Measurements from ENCODE around the gene LRRIQ1. TPM values are rescaled to one million over a fixed set of nuclear protein-coding genes. Genes with fewer than 3 reads are reported as not detected.

Gene LRRIQ1
- total RNA-seq, 1 experiment from 2014 or later: 0.40 TPM

DNA sequence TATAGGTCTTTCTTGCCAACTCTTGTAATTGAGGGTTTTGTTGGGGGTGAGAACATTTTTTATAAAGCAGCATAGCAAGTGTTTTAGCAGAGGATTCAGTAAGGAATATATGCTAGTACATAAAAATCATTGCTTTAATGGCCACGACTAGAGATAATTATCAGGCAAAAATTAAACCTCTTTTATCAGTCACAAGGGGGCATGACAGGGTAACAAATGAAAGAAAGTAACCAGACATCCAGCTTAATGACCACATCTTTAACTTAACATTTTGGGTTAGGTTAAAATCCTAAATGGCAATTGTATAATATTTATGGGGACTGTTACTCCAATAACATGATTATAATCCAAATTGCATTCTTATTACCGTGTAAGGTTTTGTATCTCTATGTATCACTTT, 119.6 kb downstream of the LRRIQ1 start:
- Histone ChIP-seq H3K4me2 (ENCODE audit: low read length) (no peak overlapping the region), H3K9me3 (ENCODE audit: low read length) (no peaks in the 10 kb centered on the region), H4K20me1 (ENCODE audit: low read length) (no peaks in the 10 kb centered on the region), H3K36me3 (ENCODE audit: low read depth, low read length) (no peaks in the 10 kb centered on the region), H3K4me1 (ENCODE audit: insufficient read depth, low read length) (no peaks in the 10 kb centered on the region), H3K9ac (ENCODE audit: low read length) (no peak overlapping the region), H3K9me2 (replicated peaks; ENCODE audit: low read length) (no peaks in the 10 kb centered on the region), H3F3A (ENCODE audit: low read length, unreplicated experiment) (no peaks in the 10 kb centered on the region), H3K27ac (ENCODE audit: low read length) (no peak overlapping the region), H2AFZ (ENCODE audit: low read length) (no peak overlapping the region), H3K4me3 (ENCODE audit: low read length) (no peak overlapping the region), H3K79me2 (ENCODE audit: low read length) (no peaks in the 10 kb centered on the region), H3K27me3 (ENCODE audit: low read length) (no peaks in the 10 kb centered on the region)
- intact Hi-C loops (cut with micrococcal nuclease): loop anchor here (1.0 to 2.0 kb wide), 7 partner anchors 79 to 765 kb away; no protein-coding TSS in a partner anchor
- TF ChIP-seq, protein P1, sequence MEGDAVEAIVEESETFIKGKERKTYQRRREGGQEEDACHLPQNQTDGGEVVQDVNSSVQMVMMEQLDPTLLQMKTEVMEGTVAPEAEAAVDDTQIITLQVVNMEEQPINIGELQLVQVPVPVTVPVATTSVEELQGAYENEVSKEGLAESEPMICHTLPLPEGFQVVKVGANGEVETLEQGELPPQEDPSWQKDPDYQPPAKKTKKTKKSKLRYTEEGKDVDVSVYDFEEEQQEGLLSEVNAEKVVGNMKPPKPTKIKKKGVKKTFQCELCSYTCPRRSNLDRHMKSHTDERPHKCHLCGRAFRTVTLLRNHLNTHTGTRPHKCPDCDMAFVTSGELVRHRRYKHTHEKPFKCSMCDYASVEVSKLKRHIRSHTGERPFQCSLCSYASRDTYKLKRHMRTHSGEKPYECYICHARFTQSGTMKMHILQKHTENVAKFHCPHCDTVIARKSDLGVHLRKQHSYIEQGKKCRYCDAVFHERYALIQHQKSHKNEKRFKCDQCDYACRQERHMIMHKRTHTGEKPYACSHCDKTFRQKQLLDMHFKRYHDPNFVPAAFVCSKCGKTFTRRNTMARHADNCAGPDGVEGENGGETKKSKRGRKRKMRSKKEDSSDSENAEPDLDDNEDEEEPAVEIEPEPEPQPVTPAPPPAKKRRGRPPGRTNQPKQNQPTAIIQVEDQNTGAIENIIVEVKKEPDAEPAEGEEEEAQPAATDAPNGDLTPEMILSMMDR (conservative IDR thresholded peaks at IDR 0.05; ENCODE audit: low read depth, low read length): peak; percentile 63
- TF ChIP-seq EZH2 (IDR thresholded peaks at IDR 0.05; ENCODE audit: low read length, unreplicated experiment) (no peak), EZH2phosphoT487 (IDR thresholded peaks at IDR 0.05; ENCODE audit: borderline replicate concordance, low read length) (no peak)
- POLR2A ChIA-PET (ENCODE audit: unreplicated experiment): no interaction called here
- BruUV-seq (replicated peaks): no TSS peak
- CTCF ChIA-PET: interaction anchor here (1.4 kb wide), 1 partner anchor 79 kb away, joined by 6 read pairs; no protein-coding TSS in a partner anchor
- ATAC-seq (peak; percentile 77), DNase-seq (peak; percentile 46)

DNA sequence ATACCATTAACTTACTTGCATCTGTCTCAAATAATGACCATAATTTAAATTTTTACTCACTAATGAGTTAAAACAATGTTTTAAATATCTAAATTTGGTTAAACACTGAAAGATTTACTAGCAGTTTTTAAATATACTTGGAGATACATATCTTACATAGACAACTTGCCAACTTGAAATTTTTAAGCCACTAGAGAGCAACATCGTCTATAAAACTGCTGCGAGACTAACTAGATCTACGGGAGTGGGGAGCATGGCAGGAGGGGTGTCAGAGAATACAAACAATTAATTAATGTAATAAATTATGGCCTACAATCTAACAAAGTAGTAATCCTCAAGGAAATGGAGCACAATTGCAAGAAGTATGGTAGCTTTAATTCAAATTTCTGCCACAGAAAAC, 120.4 kb downstream of the LRRIQ1 start:
- H3F3A ChIP-seq (ENCODE audit: low read length, unreplicated experiment): no peaks in the 10 kb centered on the region
- POLR2A ChIA-PET (ENCODE audit: unreplicated experiment): no interaction called here
- H3K4me1 ChIP-seq (ENCODE audit: insufficient read depth, low read length): no peaks in the 10 kb centered on the region
- TF ChIP-seq, protein P1 (conservative IDR thresholded peaks at IDR 0.05; ENCODE audit: low read depth, low read length): peak; percentile 32; the same call in 1 of the 2 replicates
- TF ChIP-seq EZH2phosphoT487 (IDR thresholded peaks at IDR 0.05; ENCODE audit: borderline replicate concordance, low read length): no peak
- H3K9me2 ChIP-seq (replicated peaks; ENCODE audit: low read length): no peaks in the 10 kb centered on the region
- BruUV-seq (replicated peaks): no TSS peak
- no peaks in the 10 kb centered on the region for H3K36me3 ChIP-seq (ENCODE audit: low read depth, low read length)
- no peak overlapping the region for H3K9ac ChIP-seq (ENCODE audit: low read length)
- H3K4me3 ChIP-seq (ENCODE audit: low read length): no peak overlapping the region
- DNase-seq (peak; percentile 22), ATAC-seq (peak; percentile 74)
- CTCF ChIA-PET: interaction anchor here (1.3 to 1.5 kb wide), 3 partner anchors 79 to 292 kb away, joined by 4 to 6 read pairs (median 5); no protein-coding TSS in a partner anchor
- peak overlapping the region; percentile 25; the same call in 1 of the 2 replicates for H3K4me2 ChIP-seq (ENCODE audit: low read length)
- H3K9me3 ChIP-seq (ENCODE audit: low read length): no peaks in the 10 kb centered on the region
- intact Hi-C loops (cut with micrococcal nuclease): loop anchor here (1.0 to 2.0 kb wide), 6 partner anchors 154 to 764 kb away; no protein-coding TSS in a partner anchor
- no peaks in the 10 kb centered on the region for H3K79me2 ChIP-seq (ENCODE audit: low read length)
- no peak overlapping the region for H3K27ac ChIP-seq (ENCODE audit: low read length)
- no peaks in the 10 kb centered on the region for H4K20me1 ChIP-seq (ENCODE audit: low read length)
- H3K27me3 ChIP-seq (ENCODE audit: low read length): no peaks in the 10 kb centered on the region
- no peak overlapping the region; the same call in 1 of the 2 replicates for H2AFZ ChIP-seq (ENCODE audit: low read length)

DNA sequence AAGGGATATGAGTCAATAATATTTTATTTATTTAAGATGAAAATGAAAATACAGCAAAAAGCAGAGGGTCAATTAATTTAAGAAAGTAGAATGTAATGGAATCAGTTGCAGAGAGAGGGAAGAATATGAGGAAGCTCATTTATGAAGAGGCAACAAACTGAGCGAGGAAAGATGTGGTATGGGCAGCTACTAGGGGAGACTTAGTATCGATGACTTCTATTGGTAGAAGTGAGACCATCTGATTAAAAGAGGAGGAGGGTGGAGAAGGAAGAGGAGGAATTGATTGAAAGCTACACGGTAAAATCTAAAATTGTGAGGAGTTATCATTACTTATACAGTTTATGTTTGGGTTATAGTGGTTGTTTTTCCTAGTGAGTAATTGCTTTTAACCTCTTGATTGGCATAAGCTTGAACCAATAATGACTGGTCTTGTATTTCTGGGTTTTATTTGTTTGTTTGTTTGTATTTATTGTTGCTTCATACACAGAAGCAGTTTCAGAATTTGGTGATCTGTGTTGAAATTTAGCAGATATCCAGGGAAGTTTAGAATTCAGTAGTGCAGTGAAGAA, 121.0 kb downstream of the LRRIQ1 start:
- POLR2A ChIA-PET (ENCODE audit: unreplicated experiment): no interaction called here
- no peak overlapping the region for H3K27ac ChIP-seq (ENCODE audit: low read length)
- no peaks in the 10 kb centered on the region for H3K9me2 ChIP-seq (replicated peaks; ENCODE audit: low read length)
- no peaks in the 10 kb centered on the region for H3K79me2 ChIP-seq (ENCODE audit: low read length)
- H3K4me3 ChIP-seq (ENCODE audit: low read length): no peak overlapping the region
- TF ChIP-seq EZH2phosphoT487 (IDR thresholded peaks at IDR 0.05; ENCODE audit: borderline replicate concordance, low read length): no peak
- TF ChIP-seq, protein P1 (conservative IDR thresholded peaks at IDR 0.05; ENCODE audit: low read depth, low read length): no peak
- no peak for TF ChIP-seq EZH2 (IDR thresholded peaks at IDR 0.05; ENCODE audit: low read length, unreplicated experiment)
- CTCF ChIA-PET: interaction anchor here (1.3 to 1.5 kb wide), 3 partner anchors 80 to 291 kb away, joined by 4 to 6 read pairs (median 5); no protein-coding TSS in a partner anchor
- H3K4me1 ChIP-seq (ENCODE audit: insufficient read depth, low read length): no peaks in the 10 kb centered on the region
- no TSS peak for BruUV-seq (replicated peaks)
- DNase-seq (no peak), ATAC-seq (peak; percentile 29; the same call in 1 of the 2 replicates)
- peak overlapping the region; percentile 25; the same call in 1 of the 2 replicates for H3K4me2 ChIP-seq (ENCODE audit: low read length)
- no peaks in the 10 kb centered on the region for H3K36me3 ChIP-seq (ENCODE audit: low read depth, low read length)
- intact Hi-C loops (cut with micrococcal nuclease): loop anchor here (2.0 kb wide), 2 partner anchors 154 to 284 kb away; no protein-coding TSS in a partner anchor
- H3K9me3 ChIP-seq (ENCODE audit: low read length): no peaks in the 10 kb centered on the region
- H3F3A ChIP-seq (ENCODE audit: low read length, unreplicated experiment): no peaks in the 10 kb centered on the region
- H3K9ac ChIP-seq (ENCODE audit: low read length): no peak overlapping the region
- H2AFZ ChIP-seq (ENCODE audit: low read length): no peak overlapping the region; the same call in 1 of the 2 replicates
- no peaks in the 10 kb centered on the region for H4K20me1 ChIP-seq (ENCODE audit: low read length)
- H3K27me3 ChIP-seq (ENCODE audit: low read length): no peaks in the 10 kb centered on the region
